Breast epithelium (tissue), 4 donors: ENCODE measurements around the gene SEC14L1. TPM values are rescaled to one million over a fixed set of nuclear protein-coding genes. Genes with fewer than 3 reads are reported as not detected.

ENCODE experiments used
- DNase-seq, 2 donors: peaks; one replicate each; pipeline ENCODE4 v3.0.0-alpha.2; 2019; ENCODE audit warnings: low spot score in 2 of 2
- H3K27ac ChIP-seq, 2 donors: fragments of 200-600 bp; sonication (generic) in 1 of 2; one replicate each; pipeline ENCODE4 v1.5.1; 2016 to 2019; ENCODE audit warnings: mild to moderate bottlenecking in 1 of 2
- H3K27me3 ChIP-seq, 2 donors: fragments of 200-600 bp; sonication (generic) in 1 of 2; one replicate each; pipeline versions ENCODE4 v1.5.1 to v1.6.0; 2017 to 2019; ENCODE audit warnings: control low read depth in 1 of 2, mild to moderate bottlenecking in 1 of 2
- H3K36me3 ChIP-seq: fragments of 200-600 bp; one replicate; pipeline ENCODE4 v1.5.1; 2019
- H3K4me1 ChIP-seq, 2 donors: fragments of 200-600 bp; sonication (generic); one replicate each; pipeline ENCODE4 v1.5.1; 2016 to 2019; ENCODE audit warnings: control low read depth in 1 of 2
- H3K4me3 ChIP-seq, 3 donors: fragments of 200-600 bp; sonication (generic); 1 replicate in 2 of 3; 2 replicates in 1 of 3; pipeline ENCODE4 v1.5.1; 2016 to 2019; ENCODE audit warnings: mild to moderate bottlenecking in 3 of 3, moderate library complexity in 2 of 3
- H3K9me3 ChIP-seq, 2 donors: fragments of 200-600 bp; sonication (generic) in 1 of 2; one replicate each; pipeline ENCODE4 v1.5.1; 2016 to 2019; ENCODE audit warnings: control low read depth in 1 of 2
- POLR2A ChIP-seq: fragments of 450-650 bp; IDR thresholded peaks from one replicate; pipeline ENCODE4 v1.6.1; 2016; ENCODE audit warnings: antibody characterized with exemption, mild to moderate bottlenecking, moderate library complexity
- POLR2AphosphoS5 ChIP-seq, 3 donors: sonication (generic); formaldehyde crosslinking; IDR thresholded peaks; one replicate each; pipeline ENCODE4 v1.6.1; 2017; ENCODE audit warnings: antibody characterized with exemption in 3 of 3
- intact Hi-C: fragments of 100-400 bp; cut with DNase I; formaldehyde crosslinking; loops from one replicate; pipeline ENCODE4 v1.15.1; 2023; ENCODE audit warnings: low total_unique reads
- total RNA-seq, 3 donors: library from RNA; depleted of rRNA; stranded (reverse); fragments of >200 nt; gene quantifications; one replicate each; pipeline ENCODE4 v1.1.0, GENCODE V29; 2016
- TF ChIP-seq, protein P1 (sequence below), 3 donors: fragments of 450-650 bp; IDR thresholded peaks; one replicate each; pipeline ENCODE4 v1.5.1; 2016 to 2017; ENCODE audit warnings: antibody characterized with exemption in 3 of 3, mild to moderate bottlenecking in 3 of 3, moderate library complexity in 3 of 3

SEC14L1 gene
- total RNA-seq, 3 donors from 2014 or later, result 52.2 to 106 (median 59.6) TPM

DNA sequence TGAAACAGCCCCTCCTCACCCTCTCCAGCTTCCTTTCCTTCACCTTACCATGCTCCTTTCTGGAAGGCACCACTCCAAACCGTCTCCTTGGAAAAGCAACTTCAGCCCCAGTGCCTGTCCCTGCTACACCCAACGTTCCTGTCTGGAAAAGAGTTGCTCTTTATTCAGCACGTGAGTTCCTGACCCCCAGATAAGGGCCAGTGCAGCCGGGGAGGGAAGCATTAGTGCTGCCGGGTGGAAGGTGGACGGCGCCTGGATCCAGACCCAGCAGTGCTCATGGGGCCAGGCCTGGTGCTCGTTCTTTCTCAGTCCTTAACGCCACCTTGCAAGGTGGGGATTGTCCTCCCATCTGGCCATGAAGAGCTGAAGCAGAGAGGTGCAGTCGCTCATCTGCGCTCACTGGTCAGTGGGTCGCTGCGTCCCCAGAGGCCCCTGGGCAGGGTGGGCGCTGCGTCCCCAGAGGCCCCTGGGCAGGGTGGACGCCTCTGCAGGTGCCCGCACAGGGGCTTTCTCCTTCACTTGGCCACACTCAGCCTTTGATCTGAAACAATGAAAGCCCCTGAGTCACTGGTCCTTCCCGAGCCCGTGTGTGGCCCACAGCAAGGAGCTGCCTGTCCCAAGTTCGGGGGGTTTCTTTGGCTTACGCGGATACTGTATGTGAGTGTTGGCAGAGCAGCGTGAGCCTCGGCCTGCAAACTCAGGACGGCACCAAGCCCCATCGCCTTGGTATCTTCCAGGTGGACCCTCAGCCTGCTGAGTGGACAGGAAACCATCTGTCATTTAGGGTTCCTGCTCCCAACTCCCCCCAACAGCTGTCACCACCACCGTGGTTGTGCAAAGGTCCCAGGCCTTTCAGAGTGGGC lies 117.1 kb downstream of the SEC14L1 start:
- no peak overlapping the region for H3K27ac ChIP-seq

DNA sequence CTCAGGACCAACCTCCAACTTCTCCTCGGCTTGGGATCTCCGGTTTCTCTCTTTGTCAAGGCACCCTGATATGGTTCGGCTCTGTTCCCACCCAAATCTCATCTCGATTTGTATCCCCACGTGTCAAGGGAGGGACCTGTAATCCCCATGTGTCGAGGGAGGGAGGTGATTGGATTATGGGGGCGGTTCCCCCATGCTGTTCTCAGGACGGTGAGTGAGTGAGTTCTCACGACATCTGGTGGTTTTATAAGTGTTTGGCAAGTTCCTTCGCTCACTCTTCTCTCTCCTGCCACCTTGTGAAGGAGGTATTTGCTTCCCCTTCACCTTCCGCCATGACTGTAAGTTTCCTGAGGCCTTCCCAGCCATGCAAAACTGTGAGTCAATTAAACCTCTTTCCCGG lies 117.9 kb downstream of the SEC14L1 start:
- Histone ChIP-seq H3K27ac (no peak overlapping the region), H3K36me3 (no peaks in the 10 kb centered on the region), H3K9me3 (no peaks in the 10 kb centered on the region), H3K4me3 (no peak overlapping the region), H3K27me3 (no peaks in the 10 kb centered on the region), H3K4me1 (peaks cover 11 to 12% of the 10 kb centered on the region in 2 donors)
- intact Hi-C loops, result loop anchor here (10.0 kb wide), 1 partner anchor 174 kb away; no protein-coding TSS in a partner anchor
- DNase-seq, result no peak
- TF ChIP-seq POLR2AphosphoS5 (IDR thresholded peaks at IDR 0.05) (no peak), POLR2A (no peak)
- TF ChIP-seq, protein P1, sequence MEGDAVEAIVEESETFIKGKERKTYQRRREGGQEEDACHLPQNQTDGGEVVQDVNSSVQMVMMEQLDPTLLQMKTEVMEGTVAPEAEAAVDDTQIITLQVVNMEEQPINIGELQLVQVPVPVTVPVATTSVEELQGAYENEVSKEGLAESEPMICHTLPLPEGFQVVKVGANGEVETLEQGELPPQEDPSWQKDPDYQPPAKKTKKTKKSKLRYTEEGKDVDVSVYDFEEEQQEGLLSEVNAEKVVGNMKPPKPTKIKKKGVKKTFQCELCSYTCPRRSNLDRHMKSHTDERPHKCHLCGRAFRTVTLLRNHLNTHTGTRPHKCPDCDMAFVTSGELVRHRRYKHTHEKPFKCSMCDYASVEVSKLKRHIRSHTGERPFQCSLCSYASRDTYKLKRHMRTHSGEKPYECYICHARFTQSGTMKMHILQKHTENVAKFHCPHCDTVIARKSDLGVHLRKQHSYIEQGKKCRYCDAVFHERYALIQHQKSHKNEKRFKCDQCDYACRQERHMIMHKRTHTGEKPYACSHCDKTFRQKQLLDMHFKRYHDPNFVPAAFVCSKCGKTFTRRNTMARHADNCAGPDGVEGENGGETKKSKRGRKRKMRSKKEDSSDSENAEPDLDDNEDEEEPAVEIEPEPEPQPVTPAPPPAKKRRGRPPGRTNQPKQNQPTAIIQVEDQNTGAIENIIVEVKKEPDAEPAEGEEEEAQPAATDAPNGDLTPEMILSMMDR (IDR thresholded peaks at IDR 0.05), result no peak

More for the DNA sequence above, 117.1 kb downstream of the SEC14L1 start:
- H3K27me3 ChIP-seq, result no peaks in the 10 kb centered on the region
- intact Hi-C loops, result loop anchor here (10.0 kb wide), 1 partner anchor 173 kb away; no protein-coding TSS in a partner anchor
- TF ChIP-seq, protein P1 (IDR thresholded peaks at IDR 0.05), result no peak
- TF ChIP-seq POLR2A (no peak), POLR2AphosphoS5 (IDR thresholded peaks at IDR 0.05) (no peak)
- H3K4me3 ChIP-seq, result no peak overlapping the region
- no peaks in the 10 kb centered on the region for H3K9me3 ChIP-seq
- no peak for DNase-seq
- H3K4me1 ChIP-seq, result peaks cover 11 to 12% of the 10 kb centered on the region in 2 donors
- H3K36me3 ChIP-seq, result no peaks in the 10 kb centered on the region

DNA sequence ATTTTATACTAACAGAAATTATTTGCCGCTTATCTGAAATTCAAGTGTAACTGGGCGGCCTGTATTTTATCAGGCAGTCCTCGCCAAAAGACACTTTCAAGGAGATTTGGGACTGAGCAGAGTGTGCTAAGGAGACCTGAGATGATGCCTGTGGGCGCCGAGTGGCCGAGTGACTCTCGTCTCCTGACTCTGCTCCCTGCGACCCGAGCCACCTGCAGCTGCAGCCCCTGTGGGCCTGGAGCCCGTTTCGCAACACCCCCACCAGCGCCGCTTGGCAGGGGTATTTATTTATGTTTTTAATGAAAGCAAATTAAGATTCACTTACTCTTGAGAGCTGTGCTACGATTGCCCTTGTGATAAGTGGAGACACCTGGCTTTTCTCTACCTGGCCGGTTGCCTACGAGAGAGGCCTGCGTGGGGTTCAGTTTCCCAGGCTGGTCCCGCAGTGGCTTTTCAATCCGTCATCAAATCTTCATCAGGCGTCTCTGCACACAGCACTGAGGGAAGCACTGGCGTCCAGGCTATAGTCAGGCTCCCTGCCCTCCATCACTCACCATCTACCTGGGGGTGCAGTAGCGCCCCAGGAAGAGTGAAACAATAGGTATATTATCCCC lies 124.0 kb downstream of the SEC14L1 start:
- Histone ChIP-seq H3K4me1 (no peaks in the 10 kb centered on the region), H3K9me3 (no peaks in the 10 kb centered on the region), H3K27ac (no peak overlapping the region), H3K36me3 (no peaks in the 10 kb centered on the region), H3K27me3 (no peaks in the 10 kb centered on the region), H3K4me3 (no peak overlapping the region)
- DNase-seq, result no peak
- TF ChIP-seq, protein P1 (IDR thresholded peaks at IDR 0.05), result no peak
- TF ChIP-seq POLR2AphosphoS5 (IDR thresholded peaks at IDR 0.05), result no peak
- no peak for TF ChIP-seq POLR2A
- intact Hi-C loops, result no loop called here

DNA sequence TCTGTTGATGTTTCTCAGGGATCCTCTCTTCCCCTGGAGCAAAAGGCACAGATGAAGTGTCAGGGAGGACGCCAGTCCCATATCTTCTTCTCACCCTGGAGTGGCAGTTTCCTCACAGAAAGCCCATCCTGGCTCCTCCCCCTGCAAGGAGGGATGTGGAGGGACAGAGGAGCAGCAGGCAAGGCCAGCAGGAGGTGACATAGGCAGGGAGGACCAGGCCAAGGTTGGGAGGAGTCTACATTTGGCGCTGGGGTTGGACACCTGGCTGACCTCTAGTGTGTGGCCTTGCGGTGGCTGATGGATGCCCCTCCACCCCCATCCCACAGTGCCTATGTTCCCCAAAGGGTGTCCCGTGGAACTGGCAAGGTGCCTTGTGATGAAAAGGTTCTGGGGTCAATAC lies 125.4 kb downstream of the SEC14L1 start:
- Histone ChIP-seq H3K9me3 (no peaks in the 10 kb centered on the region), H3K27me3 (no peaks in the 10 kb centered on the region), H3K4me1 (peaks cover 0 to 7% of the 10 kb centered on the region in 2 donors), H3K27ac (no peak overlapping the region), H3K36me3 (no peaks in the 10 kb centered on the region), H3K4me3 (no peak overlapping the region)
- no peak for DNase-seq
- no peak for TF ChIP-seq POLR2A
- no peak for TF ChIP-seq POLR2AphosphoS5 (IDR thresholded peaks at IDR 0.05)
- TF ChIP-seq, protein P1 (IDR thresholded peaks at IDR 0.05), result no peak
- intact Hi-C loops, result no loop called here
